GM04504 (cell line): Measurements from ENCODE around the gene ERP27.
A peak's percentile ranks its signal among the peaks of the same experiment; 100 is the strongest.

Experiments used
- DNase-seq: peaks from one replicate; pipeline ENCODE4 v3.0.0-alpha.2; 2012; ENCODE audit warnings: low read depth

Gene ERP27

DNA sequence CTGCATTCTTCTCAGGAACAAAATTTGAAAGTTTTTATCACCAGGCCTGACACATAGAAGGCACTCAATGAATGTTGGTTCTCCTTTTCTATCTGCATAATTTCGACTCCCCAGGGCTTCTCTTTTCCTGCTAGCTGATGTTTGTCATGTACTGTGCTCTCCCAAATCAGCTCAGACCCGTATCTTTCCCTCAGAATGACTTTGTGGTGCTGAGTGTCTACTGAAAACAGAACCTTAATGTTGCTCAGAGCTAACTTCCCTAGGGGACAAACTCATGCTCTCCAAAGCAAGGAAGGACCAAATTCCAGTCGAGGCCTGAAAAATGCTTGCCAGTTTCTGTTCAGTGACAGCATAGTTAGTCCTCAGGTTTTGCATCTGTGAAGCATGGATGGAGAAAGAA is 21.1 kb upstream of the ERP27 start:
- no peak for DNase-seq

DNA sequence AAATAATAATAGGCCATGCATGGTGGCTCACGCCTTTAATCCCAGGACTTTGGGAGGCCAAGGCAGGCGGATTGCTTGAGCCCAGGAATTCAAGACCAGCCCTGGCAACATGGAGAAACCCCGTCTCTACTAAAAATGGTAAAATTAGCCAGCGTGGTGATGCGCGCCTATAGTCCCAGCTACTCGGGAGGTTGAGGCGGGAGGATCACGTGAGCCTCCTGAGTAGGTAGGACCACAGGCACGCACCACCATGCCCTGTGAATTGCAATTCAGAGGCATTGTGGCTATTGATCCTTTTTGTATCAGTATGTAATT is 20.7 kb upstream of the ERP27 start:
- no peak for DNase-seq

DNA sequence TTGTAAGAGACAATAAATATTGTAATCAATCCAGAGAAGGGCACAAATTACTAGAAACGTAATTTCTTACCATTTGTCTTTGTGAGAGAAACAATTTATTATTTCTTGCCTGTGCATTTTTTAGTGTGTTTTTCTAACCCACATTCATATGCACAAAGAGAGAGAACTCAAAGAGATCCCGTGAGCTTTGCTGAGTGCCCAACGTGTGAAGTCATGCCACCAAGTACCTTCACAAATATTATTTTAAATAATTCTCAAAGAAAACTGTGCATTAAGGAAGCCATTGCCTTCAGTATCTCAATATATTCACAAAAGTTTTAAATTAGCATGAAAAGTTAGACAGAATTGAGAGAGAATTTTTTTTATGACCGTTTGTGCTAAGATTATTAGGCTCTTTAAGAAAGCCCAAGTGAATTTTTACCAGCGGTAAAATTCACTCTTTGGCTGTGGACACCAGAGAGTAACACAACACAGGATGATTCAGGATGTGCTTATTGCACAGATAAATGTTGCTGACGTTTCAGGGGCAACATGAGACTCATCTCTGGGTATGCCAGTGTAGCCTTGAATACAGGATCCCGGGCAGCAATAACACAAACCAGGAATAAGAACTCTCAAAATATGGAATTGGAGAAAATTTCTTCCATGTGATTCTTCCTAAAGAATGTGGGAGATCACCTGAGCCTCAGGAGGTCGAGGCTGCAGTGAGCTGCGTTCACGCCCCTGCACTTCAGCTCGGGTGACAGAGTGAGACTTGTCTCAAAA is 20.2 kb upstream of the ERP27 start:
- DNase-seq, result no peak

DNA sequence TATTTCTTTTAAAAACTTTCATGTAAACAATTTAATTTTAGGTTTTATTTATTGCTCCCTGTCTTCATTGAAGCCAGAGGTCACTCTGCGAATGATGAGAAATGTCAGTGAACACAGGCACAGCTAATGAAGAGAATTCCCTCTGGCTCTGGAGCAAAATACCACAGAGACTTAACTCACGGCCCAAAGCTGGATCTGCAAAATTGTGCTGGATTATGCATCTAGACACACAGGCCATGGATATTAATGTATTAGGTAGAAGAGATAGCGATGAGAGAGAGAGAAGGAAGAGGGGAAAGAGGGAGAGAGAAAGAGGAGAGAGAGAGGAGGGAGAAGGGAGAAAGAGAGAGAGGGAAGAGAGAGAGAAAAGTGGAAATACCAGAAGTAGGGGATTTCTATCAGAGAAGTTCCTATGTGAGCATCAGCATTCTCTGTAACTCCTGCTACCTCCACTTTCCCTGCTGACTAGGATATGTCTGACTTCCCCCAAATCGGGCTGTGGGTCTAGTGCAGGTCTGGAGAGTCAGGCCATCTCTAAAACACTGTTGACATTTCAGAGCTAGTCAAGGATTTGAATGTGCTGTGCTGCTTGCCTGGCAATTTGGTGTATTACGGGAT is 19.3 kb upstream of the ERP27 start:
- DNase-seq, result no peak

DNA sequence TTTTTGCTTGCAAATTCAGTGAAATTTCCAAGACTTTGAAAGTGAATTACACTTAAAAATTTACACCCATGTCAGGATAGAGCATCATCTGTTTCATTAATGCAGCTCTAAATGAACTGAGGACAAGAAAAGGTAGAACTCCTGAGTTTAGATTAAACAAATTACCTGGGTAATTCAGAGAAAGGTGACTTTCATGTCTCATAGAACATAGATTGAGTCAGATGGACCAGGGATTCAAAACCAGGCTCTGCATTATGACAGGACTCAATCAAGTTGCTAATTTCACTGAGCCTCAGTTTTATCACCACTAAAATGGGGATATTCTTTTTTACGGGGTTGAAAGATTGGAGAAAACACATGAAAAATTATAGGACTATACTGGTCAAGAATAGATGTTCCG is 18.6 kb upstream of the ERP27 start:
- DNase-seq, result no peak

DNA sequence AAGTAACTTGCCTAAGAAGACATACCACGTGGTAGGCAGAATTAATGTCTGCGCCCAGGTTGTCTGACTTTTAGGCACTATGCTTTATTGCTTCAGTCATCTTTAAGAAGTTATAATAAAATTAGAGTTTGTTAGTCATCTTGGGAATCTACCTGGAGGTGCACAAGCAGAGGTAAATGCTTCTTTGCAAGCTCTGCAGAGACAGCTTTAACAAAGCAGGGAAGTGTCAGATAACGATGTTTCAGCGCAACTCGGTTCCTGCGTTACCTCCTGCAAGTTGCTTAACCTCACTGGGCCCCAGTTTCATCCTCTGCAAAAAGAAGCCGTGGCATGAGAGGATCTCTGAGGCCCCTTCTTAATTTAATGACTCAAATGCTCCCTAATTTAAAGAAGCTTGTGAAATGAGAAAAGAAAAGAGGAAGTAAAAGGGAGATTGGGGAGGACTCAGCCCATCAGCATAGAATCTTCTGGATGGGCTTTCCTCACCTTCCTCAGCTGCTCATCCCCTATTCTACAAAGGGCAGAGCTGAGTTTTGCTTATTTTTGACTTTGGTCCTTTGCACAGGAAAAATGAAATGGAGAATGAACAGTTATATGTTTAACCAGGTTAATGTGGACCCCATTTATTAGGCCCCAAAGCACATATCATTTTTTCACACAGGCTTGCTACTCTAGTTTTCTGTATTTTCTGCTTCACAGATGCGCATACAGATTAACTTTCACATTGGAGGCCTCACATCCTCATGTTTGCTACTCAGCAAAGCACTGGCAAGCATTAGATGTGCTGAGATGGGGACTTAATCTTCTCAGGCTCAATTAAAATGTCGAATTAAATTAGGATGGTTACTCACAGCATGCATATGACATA is 17.9 kb upstream of the ERP27 start:
- DNase-seq, result no peak

DNA sequence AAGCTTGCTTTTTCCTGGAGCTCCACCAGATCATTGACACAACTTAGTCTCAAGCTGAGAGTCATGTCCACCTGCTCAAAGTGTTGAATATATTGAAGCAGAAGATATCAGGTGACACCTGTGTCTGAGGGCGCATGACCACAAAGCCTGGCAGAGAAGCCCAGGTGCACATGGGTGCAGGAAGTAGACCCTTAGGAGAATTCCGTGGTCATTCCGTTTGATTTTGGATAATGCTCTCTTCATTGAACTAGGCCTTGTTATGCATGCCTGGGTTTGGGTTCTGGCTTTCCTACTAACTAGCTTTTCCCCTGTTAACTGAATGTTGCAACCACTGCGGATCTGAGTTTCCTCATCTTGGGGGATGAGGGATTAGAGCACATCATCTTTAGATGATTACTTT is 15.9 kb upstream of the ERP27 start:
- no peak for DNase-seq

DNA sequence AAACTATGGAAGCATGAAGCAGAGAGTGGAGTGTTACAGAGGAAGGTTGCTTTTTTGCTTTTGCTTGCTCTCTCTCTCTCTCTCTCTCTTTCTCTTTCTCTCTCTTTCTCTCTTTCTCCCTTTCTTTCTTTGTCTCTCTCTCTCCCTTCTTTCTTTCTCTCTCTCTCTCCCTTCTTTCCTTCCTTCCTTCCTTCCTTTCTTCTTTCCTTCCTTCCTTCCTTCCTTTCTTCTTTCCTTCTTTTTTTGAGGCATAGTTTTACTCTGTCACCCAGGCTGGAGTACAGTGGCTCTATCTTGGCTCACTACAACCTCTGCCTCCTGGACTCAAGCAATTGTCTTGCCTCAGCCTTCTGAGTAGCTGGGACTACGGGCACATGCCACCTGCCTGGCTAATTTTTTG is 15.4 kb upstream of the ERP27 start:
- no peak for DNase-seq

DNA sequence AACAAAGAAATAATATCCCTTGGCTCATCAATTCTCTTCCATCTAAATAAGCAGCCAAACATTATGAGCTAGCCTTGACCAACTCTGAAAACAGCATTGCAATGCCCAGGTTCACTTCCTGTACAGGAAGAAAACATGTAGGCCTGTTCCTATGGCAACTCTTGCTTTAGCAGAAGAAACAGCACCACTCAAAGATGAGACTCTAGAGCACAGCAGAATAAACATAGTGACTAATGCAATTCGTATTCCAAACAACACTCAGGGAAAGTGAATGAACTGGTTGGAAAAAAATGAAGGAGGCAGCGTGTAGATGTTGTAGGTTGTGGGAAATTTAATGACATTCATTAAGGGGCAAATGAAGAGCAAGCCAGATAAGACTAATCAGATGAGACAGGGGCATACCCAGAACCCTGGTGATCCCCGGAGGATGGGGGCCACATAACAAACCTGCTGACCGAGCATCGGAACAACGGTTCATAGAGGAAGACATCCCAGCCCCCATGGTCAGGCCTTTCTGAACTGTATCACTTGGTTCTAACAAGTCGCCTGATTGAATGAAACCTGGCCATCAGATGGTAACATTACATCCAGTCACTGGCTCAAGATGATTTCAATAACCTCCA is 14.1 kb upstream of the ERP27 start:
- DNase-seq, result peak; percentile 70

DNA sequence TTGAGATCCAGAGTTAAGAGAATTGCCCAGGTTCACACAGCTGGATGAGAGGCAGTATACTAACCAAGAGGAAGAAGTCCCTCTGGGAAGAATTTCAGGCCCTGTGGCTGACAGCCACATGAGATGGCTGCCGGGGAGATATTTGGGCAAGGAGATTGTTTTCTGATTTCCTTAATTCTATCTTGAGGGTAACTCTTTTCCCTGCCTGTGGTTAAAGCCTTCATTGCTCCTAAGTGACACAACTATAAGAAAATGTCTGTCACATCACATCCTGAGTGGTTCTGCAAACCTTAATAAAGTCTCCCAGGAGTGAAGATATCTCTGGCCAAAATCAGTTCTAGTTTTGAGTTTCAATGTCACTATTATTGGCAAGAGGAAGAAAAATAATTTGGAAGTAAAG is 13.5 kb upstream of the ERP27 start:
- DNase-seq, result no peak

DNA sequence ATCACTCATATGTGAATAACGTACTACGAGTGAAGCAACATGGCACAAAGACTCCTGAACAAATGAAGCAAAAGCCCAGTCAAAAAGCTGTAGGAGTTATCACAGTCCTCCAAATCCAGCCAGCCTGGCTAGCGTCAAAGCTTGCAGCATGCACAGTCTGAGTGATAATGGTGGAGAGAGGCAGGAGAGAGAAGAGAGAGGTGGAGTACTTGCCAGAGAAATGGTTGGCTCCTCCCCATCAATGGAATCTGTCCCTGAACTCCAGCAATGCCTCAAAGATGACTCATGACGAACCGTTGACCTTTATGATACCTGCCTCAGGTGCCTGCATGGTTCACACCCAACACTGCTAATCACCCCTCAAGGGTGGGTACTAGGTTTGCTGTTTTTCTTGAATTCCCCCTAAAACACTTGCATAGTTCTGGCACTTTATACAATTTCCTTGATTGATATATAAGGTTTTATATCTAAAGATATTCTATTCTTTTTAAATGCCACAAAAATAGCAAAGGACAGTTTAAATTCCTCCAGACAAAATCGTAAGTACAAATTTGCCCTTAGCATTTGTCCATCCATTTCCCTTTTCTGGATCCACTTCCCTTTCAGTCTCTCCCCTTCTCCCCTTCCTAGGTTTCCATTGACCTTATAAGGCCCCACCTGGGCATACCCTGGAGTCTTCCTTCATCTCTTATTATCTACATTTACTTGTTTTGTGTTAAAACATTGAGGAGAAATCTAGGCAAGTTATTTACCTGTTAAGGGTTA is 12.8 kb upstream of the ERP27 start:
- DNase-seq, result no peak

DNA sequence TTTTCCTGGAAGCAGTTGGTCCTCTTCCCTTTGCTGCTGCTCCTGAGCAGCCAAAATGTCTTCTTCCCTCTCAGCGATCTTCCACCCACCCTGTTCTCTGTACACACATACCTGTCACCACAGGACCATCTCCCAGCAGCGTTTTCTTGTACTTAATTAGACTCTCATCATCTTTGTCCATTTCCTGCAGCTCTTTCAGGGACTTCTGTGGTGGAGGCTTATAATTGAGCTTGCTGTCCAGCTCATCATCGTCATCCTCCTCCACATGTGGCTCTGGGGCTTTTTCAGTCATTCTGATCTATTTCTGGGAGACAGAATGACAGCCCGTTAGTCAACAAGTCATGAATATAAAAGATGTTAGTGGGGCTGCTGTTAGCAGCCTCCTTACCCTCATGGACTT is 12.1 kb upstream of the ERP27 start:
- DNase-seq, result no peak

DNA sequence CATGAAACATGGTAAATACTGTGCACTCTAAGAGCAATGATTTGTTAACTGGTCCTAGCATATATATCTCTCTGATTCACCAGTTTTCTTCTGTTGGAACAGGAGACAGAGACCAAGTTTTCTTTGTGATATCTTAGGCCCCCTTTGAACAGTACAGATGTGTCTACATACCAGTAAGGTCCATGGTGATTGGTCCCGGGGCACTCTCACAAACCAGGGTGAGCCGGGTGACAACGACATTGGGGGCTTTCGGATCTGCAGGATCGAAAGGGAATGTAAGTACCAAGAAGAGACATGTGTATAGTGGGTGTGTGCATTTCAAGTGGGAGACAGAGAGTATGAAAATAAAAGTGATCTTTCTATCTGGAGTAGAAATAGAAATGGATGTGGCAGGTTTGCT is 11.3 kb upstream of the ERP27 start:
- no peak for DNase-seq

DNA sequence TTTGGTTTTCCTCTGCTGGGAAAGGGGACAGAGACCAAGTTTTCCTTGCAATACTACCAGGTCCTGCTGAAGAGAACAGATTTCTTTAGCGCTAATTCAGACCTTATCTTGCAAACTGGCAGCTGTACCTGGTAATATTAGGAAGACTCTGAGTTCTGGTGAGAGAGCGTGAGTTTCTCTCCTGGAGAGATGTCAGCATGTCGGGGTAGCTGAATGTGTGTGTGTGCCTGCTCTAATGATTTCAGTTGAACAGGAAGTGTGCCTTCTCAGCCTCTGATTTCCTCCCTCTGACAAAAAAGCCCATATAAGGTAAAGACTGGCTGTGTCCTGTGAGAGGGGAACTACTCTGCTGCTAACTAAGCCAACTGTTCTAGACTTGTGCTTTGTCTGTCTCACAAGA is 10.3 kb upstream of the ERP27 start:
- peak; percentile 36 for DNase-seq

DNA sequence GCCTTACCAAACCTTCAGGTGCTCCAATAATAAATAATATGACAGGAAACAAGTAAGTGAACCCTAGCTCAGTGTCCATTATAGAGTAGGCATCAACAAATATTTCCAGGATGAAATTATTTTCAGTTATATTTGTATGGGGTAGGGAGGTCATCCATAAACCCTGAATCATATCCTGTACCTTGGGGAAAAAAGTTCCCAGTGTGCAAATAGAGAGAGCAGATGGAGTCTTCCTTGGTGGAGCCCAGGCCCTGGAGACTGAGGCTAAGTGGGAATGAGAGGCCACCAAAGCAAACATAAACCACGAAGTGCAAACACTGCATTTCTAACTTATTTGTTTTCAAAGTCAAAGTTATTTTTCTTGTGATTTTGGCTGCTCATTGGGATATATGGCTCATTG is 8.5 kb upstream of the ERP27 start:
- DNase-seq, result no peak

DNA sequence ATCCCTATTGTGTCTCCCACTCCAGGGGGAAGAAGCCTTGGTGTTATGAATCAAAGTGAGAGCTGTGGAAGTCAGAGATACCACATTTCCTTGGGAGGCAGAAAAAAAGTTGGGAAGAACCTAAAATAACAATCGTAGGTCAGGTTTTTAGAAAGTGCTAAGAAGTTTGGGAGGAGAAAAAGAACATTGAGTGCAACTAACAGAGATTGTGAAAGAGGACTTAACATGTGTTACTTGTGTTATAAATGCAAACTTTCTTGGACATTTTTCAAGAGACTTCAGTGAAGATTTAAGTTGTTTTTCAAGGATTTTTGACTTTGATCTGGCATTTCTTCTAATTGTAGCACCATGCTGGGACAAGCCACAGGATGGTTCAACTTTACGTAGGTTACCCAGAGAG is 7.8 kb upstream of the ERP27 start:
- no peak for DNase-seq

DNA sequence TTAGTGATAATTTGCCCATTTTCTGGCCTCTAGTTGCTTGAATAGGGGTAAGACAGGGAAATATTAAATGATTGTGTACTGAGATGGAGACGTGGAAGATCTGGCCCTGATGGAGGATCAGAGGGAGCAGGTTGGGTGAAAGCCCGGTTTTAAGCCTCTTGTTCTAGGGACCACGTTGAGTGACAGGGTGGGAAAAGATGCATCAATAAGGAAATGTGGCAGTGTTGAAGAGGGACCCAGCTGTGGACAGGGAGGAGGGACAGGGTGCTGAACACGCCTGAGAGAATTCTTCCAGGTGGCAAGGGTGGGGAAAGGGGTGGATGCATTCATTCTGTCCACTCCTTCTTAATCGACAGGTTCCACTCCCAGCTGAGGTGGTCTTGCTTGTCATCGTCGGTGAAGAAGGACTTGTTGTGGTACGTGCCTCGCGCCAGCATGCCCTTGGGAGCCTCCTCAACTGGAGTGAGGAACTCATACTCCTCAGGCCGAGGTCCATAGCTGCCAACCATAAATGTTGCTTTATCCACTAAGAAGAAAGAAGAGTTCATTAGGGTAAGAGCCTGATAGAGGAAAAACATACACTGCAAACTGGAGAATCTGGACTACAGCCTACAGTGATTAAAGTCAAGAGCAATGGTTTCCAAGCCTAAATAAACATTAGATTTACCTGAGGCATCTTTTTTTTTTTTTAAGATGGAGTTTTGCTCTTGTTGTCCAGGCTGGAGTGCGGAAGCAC is 4.0 kb upstream of the ERP27 start:
- no peak for DNase-seq

DNA sequence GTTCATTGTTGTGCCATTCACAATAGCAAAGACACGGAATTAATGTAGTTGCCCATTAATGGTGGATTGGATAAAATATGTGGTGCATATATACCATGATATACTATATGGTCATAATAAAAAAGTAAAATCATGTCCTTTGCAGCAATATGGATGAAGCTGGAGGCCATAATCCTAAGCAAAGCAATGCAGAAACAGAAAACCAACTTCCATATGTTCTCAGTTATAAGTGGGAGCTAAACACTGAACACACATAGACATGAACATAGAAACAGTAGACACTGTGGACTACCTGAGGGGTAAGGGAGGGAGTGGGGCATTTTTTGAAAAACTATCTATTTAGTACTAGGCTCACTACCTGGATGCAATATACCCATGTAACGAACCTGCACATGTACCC is 3.0 kb upstream of the ERP27 start:
- DNase-seq, result no peak

DNA sequence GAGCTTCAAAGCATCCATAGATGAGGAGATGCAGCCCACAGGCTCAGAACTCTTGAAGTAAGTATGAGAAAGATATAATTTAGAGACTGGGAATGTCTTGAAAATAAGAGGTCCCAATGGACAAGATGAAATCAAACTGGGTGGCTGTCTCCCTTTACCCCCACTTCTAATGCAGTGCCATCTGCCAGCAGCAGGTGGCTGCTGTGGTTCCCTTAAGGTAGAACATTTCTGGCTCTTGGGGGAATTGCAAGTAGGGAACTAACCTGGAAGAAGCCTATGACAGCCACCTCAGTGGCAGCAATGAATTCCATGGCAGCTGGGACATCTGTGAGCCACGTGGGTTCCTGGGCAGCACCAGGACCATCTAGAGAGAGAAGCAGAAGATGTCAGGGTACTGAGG is 648 bp downstream of the ERP27 start:
- DNase-seq, result no peak

DNA sequence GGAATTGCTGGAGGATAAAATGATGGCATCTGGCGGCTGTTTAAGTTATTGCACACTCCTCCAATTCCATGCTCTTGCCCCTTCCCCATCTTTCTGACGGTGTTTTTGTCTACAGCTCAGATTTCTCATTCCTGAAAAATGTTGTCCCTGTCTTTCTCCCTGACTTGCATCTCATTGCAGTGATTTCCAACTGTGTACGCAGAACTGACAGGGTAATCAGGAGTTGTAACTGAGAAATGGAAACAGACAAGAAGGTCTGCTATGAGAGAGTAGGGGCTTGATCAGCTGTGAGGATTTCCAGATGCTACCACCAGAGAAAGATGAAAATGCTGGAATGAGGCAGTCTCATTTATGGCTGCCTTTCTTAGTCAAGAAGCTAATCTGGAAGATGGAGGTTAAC is 1.3 kb downstream of the ERP27 start:
- no peak for DNase-seq

DNA sequence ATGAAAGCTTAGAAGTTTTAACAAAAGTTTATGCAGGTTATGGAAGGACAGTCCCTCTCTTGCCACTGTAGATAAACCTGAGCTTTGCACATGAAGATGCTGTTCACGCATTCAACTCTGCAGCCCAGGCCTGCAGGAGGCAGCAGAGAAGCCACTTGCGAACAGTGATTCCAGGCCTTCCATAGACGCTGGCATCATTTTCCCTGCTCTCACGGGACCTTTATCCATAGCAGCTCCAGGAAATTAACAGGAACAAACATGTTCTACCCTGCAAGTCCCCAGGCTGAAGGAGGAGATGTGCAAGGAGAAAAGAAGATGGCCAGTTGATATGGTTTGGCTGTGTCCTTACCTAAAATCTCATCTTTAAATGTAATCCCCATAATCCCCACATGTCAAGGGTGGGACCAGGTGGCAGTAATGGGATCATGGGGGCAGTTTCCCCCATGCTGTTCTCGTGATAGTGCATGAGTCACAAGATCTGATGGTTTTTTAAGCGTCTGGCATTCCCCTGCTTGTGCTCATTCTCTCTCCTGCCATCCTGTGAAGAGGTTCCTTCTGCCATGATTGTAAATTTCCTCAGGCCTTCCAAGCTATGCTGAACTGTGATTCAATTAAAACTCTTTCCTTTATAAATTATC is 2.0 kb downstream of the ERP27 start:
- no peak for DNase-seq
